Ectodermal cell (in vitro differentiated cells): ENCODE results near the gene SELL.

ENCODE experiments used
- H3K27ac ChIP-seq: 2 replicates; pipeline ENCODE4 v1.7.0; 2013; ENCODE audit warnings: mild to moderate bottlenecking, low read depth, low read length; ENCODE audit not compliant: insufficient read depth, poor library complexity, severe bottlenecking
- H3K27me3 ChIP-seq: 2 replicates; pipeline ENCODE4 v1.7.0; 2013; ENCODE audit warnings: mild to moderate bottlenecking, low read length; ENCODE audit not compliant: insufficient read depth, control insufficient read depth, poor library complexity, severe bottlenecking
- H3K36me3 ChIP-seq: one replicate; pipeline ENCODE4 v1.7.0; 2013; ENCODE audit warnings: low read length; ENCODE audit not compliant: control insufficient read depth, insufficient read depth
- H3K4me1 ChIP-seq: one replicate; pipeline ENCODE4 v1.7.0; 2013; ENCODE audit warnings: low read length; ENCODE audit not compliant: control insufficient read depth, insufficient read depth
- H3K4me3 ChIP-seq: 2 replicates; pipeline ENCODE4 v1.7.0; 2013; ENCODE audit warnings: low read depth, low read length, control low read depth; ENCODE audit not compliant: insufficient read depth
- H3K9me3 ChIP-seq: 2 replicates; pipeline ENCODE4 v1.7.0; 2013; ENCODE audit warnings: mild to moderate bottlenecking, low read length, moderate library complexity; ENCODE audit not compliant: control insufficient read depth
- WGBS, 2 experiments: methylation state at CpG; one replicate each; pipeline ENCODE4 v1.1.7; 2013; ENCODE audit warnings: missing lambda C conversion rate in 2 of 2; 5-methylcytosine and 5-hydroxymethylcytosine counted together

The SELL gene

DNA sequence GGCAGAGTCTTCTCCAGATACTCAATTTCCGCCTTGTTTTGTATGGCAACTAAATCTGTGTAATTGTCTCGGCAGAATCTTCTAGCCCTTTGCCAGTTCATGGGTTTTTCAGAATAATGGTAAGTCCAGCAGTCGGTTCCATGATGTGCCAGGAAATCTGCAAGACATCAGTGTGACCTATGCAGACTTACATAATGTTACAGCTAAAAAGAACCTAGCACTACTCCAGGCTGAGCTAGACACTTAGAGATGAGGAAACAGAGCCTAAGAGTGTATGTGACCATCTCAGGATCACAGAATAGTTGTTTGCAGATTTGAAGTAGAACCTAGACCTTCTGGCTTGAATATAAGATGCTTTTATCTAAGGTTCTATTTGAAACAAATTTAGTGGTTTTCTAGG lies 2.8 kb downstream of the SELL start:
- no peak overlapping the region for H3K27ac ChIP-seq
- no peak overlapping the region for H3K4me3 ChIP-seq
- H3K36me3 ChIP-seq: no peaks in the 10 kb centered on the region
- 91 to 98% methylated on average over 3 of the region's 3 CpGs for WGBS, 2 experiments
- H3K9me3 ChIP-seq: no peaks in the 10 kb centered on the region
- no peaks in the 10 kb centered on the region for H3K4me1 ChIP-seq
- H3K27me3 ChIP-seq: no peaks in the 10 kb centered on the region

DNA sequence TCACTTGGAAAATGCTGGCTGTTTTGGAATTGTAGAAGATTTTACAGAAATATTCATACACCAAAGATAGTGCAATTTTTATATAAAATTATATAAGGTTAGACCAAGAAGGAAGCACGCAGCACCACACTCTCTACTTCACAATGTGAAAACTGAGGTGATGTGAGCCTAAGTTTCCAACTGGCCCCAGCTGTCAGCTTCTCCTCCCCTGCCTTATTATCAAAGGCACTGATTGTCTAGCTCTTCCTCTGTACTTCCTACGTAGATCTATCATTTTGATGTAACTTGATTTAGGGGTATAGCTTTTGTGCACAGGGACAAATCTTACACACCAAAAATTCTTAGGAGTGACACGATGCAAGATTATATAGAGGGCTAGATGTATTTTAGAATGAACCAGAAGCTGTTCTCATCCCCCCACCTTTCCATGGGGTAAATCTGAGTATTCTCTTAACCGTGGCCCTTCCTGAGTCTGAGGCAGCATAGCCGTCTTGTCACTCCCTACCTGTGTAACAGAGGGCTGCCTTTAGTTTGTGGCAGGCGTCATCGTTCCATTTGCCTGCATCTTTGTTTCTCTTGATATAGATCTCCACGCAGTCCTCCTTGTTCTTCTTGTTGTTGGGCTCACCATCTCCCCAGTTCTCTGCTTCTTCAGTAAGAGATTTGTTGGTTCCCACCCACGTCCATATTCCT lies 3.4 kb downstream of the SELL start:
- H3K4me1 ChIP-seq: no peaks in the 10 kb centered on the region
- 89 to 92% methylated on average over 7 to 9 of the region's 9 CpGs for WGBS, 2 experiments
- H3K27me3 ChIP-seq: no peaks in the 10 kb centered on the region
- H3K4me3 ChIP-seq: no peak overlapping the region
- no peak overlapping the region for H3K27ac ChIP-seq
- no peaks in the 10 kb centered on the region for H3K9me3 ChIP-seq
- H3K36me3 ChIP-seq: no peaks in the 10 kb centered on the region

DNA sequence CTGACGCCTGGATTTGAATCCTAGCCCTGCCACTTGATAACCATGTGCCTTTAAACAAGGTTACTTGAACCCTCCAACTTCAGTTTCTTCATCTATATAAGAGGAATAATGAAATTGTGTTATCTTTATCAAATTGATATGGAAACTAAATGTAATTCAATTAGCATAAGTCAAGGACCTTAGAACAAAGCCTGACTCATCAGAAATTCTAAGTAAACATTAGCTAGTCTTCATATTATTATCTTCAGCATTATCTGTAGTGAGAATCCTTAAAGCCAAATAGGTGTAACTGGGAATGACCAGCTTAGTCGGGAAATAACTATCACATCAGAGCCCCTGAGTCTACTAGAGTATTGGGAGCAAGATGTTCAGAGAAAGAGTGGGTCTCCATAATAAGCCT lies 6.6 kb downstream of the SELL start:
- Histone ChIP-seq H3K36me3 (no peaks in the 10 kb centered on the region), H3K9me3 (no peaks in the 10 kb centered on the region), H3K27ac (no peak overlapping the region), H3K27me3 (no peaks in the 10 kb centered on the region), H3K4me1 (no peaks in the 10 kb centered on the region), H3K4me3 (no peak overlapping the region)
- WGBS, 2 experiments: 87 to 100% methylated on average over 1 to 2 of the region's 2 CpGs

DNA sequence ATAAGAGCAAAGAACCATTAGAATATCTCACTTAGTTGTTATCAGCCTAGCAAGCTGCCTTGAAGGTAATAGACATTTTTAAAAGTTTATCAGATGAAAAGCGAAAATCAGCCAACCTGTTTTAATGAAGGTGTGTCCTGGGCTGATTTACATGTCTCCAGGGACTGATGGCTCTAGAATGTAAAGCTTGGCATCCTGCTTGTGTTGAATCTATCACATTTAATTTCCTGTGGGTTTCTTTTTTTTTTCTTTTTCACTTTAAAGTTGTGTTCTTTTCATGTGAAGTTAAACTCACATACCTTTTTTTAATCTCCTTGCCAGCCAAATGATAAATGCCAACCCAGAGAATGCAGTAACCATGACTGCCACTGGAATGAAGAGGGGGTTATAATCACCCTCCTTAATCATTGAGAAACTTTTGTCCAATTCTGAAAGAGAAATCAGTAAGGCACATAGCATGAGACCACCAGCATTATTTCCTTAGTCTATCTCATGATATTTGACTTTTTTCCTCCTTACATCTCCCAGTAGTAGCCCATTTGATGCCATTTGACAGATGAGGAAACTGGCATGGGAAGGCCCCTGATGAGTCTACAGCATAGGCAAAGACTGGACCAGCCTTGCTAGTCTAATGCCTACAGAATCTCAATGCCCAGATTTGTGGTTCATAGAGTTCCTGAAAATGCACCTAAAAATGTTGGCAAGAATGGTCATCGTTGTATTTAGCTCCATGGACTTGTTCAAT lies 10.0 kb downstream of the SELL start:
- H3K27me3 ChIP-seq: no peaks in the 10 kb centered on the region
- H3K4me3 ChIP-seq: no peak overlapping the region
- WGBS, 2 experiments: 71 to 74% methylated on average over 2 of the region's 2 CpGs
- H3K4me1 ChIP-seq: no peaks in the 10 kb centered on the region
- H3K27ac ChIP-seq: no peak overlapping the region
- H3K36me3 ChIP-seq: no peaks in the 10 kb centered on the region
- H3K9me3 ChIP-seq: no peaks in the 10 kb centered on the region

DNA sequence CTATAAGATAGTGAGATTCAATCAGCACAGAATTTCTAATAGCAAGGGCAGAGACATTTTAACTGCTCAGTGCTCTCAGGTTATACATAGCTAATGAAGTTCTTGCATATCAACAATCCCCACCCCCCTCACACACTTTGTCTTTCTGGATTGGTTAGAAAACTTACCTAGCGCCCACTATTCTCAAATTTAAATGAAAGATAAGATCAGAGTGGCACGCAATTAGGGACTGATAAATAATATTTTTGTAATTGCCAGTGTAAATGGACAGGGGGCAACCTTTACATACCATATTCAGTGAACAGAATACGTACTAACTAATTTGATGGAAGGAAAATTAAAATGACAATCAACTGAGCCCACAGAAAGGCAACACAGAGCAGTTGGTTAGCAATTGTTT lies 11.7 kb downstream of the SELL start:
- WGBS, 2 experiments: 78 to 100% methylated on average over 1 to 3 of the region's 3 CpGs
- no peak overlapping the region for H3K27ac ChIP-seq
- H3K4me3 ChIP-seq: no peak overlapping the region
- no peaks in the 10 kb centered on the region for H3K4me1 ChIP-seq
- no peaks in the 10 kb centered on the region for H3K9me3 ChIP-seq
- no peaks in the 10 kb centered on the region for H3K27me3 ChIP-seq
- no peaks in the 10 kb centered on the region for H3K36me3 ChIP-seq

DNA sequence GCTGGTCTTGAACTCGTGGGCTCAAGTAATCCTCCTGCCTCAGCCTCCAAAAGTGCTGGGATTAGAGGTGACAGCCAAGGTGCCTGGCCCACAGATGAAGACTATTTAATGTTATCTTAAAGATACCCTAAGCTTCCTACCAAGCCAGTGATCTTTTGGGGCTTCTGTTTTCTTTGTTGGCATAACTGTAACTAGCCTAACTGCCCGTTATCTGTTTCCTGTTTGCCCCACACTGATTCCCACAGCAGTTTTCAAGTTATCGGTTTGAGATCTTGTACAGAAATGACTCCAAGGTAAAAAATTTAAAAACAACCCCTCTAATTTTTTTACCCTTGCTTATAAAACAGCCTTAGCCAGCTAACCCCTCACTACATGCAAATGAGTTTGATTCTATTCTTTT lies 12.4 kb downstream of the SELL start:
- H3K4me1 ChIP-seq: no peaks in the 10 kb centered on the region
- no peak overlapping the region for H3K4me3 ChIP-seq
- H3K9me3 ChIP-seq: no peaks in the 10 kb centered on the region
- no peak overlapping the region for H3K27ac ChIP-seq
- H3K36me3 ChIP-seq: no peaks in the 10 kb centered on the region
- 87 to 93% methylated on average over 3 of the region's 3 CpGs for WGBS, 2 experiments
- no peaks in the 10 kb centered on the region for H3K27me3 ChIP-seq

DNA sequence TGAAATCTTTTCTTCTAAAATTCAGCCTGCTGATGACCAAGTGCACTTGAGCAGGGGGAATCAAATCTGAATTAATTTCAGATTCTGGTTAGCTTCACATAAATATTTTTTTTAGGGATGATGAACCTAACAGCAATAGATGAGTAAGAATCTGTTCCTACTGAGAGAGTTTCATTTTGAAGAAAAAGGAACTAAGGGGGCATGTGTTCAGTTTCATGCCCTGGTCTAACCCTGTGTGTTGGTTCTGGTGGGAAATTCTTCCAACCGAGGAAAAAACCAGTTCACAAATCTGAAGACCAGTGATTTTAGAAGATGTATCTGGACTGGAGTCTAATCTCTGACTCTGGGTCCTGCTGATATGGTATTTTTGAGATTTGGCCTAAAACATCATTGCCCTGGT lies 13.7 kb downstream of the SELL start:
- Histone ChIP-seq H3K36me3 (no peaks in the 10 kb centered on the region), H3K27me3 (no peaks in the 10 kb centered on the region), H3K4me3 (no peak overlapping the region), H3K9me3 (no peaks in the 10 kb centered on the region), H3K27ac (no peak overlapping the region), H3K4me1 (no peaks in the 10 kb centered on the region)
- 94 to 97% methylated on average over 1 of the region's 1 CpG for WGBS, 2 experiments

DNA sequence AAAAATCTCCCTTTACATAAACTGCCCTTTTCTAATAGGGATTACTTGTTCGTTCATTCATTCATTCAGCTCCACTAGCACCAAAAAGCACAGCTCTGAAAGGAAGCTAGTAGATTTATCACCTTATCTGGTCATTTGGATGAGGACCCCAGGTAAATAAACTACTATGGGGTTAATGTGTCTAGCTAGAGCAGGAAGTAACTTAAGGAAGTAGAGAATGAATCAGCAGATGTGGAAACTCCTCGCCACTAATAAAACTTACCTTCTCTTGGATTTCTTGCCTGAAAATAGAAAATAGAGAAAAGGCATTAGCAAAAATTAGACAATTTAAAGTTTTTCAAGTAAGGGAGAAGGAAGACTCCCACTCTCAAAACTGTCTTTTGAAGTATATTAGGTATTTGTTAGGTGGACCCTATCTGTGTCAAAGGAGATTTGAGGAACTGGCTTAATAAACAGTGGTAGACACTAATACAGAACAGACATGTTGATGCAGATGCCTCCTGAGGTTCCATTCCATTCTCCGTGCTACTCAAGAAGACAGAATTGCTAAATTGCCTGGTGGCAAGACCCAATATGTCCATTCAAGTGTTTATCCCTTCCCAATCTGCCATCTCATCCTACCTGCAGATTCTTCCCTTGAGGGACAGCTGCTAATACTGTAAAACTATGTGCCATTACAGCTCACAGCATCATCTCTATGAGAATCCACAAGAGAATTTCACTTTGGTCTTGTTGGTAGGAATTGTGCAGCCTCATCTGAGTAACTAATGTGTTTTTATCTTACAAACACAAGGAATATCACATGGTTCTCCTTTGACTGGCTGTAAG lies 14.9 kb downstream of the SELL start:
- H3K27me3 ChIP-seq: no peaks in the 10 kb centered on the region
- H3K4me1 ChIP-seq: no peaks in the 10 kb centered on the region
- no peaks in the 10 kb centered on the region for H3K9me3 ChIP-seq
- 92 to 94% methylated on average over 2 to 3 of the region's 3 CpGs for WGBS, 2 experiments
- no peaks in the 10 kb centered on the region for H3K36me3 ChIP-seq
- H3K27ac ChIP-seq: no peak overlapping the region
- H3K4me3 ChIP-seq: no peak overlapping the region

DNA sequence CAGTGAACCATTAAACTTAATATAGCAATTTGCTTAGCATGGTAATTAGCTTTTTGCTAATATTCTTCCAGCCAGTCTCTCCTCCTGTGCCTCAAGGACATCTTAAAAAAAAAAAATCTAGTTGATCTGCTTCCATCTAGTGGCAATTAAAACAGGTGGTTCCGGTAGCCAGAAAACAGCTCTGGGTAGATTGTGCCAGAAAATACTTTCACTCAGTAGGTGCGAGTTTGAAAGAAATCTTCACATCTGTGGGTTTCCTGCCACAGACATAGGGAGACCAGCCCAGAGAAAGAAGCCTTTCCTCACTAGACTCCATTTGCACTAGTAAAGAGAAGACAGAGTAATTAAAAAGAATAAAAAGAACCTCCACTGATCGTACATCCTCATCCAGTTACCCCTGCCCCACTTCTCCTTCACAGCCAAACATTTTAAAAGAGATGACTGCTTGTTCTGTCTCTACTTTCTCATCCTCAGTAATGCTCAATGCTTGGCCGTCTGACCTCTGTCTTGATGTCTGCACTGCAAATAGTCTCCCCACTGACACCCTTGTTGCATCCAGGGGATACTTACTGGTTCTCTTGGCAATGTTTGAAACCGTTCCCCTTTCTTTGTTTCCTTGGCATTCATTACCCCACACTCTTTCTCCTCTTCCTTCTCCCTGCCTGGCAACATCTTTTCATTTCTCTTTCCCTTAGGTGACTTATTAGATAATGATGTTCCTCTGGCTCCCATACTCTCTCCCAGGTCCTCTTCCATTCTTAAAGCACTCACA lies 16.9 kb downstream of the SELL start:
- H3K27me3 ChIP-seq: no peaks in the 10 kb centered on the region
- WGBS, 2 experiments: 83% methylated on average over 5 of the region's 5 CpGs
- no peaks in the 10 kb centered on the region for H3K9me3 ChIP-seq
- no peaks in the 10 kb centered on the region for H3K36me3 ChIP-seq
- H3K27ac ChIP-seq: no peak overlapping the region
- no peak overlapping the region for H3K4me3 ChIP-seq
- H3K4me1 ChIP-seq: no peaks in the 10 kb centered on the region
